NT2/D1 (cell line): ENCODE measurements around the gene SH3RF1.

Source experiments
- YY1 ChIP-seq: IDR thresholded peaks from 2 replicates; pipeline ENCODE4 v1.6.1; 2011; ENCODE audit not compliant: insufficient read length, insufficient read depth
- ZNF274 ChIP-seq: IDR thresholded peaks from 2 replicates; pipeline ENCODE4 v1.6.1; 2011; ENCODE audit warnings: mild to moderate bottlenecking, low read depth, low read length

- TF ChIP-seq ZNF274, result no peak
- no peak for TF ChIP-seq YY1
These were observed 181.8 kb downstream of the SH3RF1 start for GRCh38 chr4:169089004-169089403.
